PC-3 (cell line): ENCODE data around the gene PTH2.

ENCODE experiments used
- CTCF ChIP-seq: fragments of 300-600 bp; sonication (generic); conservative IDR thresholded peaks from 2 replicates; pipeline ENCODE4 v1.5.1; 2017; ENCODE audit warnings: antibody characterized with exemption, low read depth, mild to moderate bottlenecking, low read length
- EZH2 ChIP-seq: fragments of 300-600 bp; sonication (generic); IDR thresholded peaks from one replicate; pipeline ENCODE4 v1.6.1; 2017; ENCODE audit warnings: antibody characterized with exemption, mild to moderate bottlenecking, low read length; ENCODE audit not compliant: unreplicated experiment
- EZH2phosphoT487 ChIP-seq: fragments of 300-600 bp; sonication (generic); IDR thresholded peaks from 2 replicates; pipeline ENCODE4 v1.6.1; 2018; ENCODE audit warnings: mild to moderate bottlenecking, antibody characterized with exemption, low read length, borderline replicate concordance

- TF ChIP-seq CTCF (no peak), EZH2 (no peak), EZH2phosphoT487 (no peak)
Observed at GRCh38 chr19:49436381-49437017, 13.3 kb upstream of the PTH2 start.
